Medulla oblongata (tissue), 1 donor: ENCODE data around the gene FAM76B.
A peak's percentile ranks its signal among the peaks of the same experiment; 100 is the strongest.
"Not testable (repeated sequence)": the region's sequence is repeated elsewhere in the genome, so short reads cannot be mapped to it uniquely, and the experiment has no call there.

Experiments
- DNase-seq: peaks from one replicate; pipeline ENCODE4 v3.0.0-alpha.2; 2015; ENCODE audit errors: extremely low spot score

FAM76B gene

DNA sequence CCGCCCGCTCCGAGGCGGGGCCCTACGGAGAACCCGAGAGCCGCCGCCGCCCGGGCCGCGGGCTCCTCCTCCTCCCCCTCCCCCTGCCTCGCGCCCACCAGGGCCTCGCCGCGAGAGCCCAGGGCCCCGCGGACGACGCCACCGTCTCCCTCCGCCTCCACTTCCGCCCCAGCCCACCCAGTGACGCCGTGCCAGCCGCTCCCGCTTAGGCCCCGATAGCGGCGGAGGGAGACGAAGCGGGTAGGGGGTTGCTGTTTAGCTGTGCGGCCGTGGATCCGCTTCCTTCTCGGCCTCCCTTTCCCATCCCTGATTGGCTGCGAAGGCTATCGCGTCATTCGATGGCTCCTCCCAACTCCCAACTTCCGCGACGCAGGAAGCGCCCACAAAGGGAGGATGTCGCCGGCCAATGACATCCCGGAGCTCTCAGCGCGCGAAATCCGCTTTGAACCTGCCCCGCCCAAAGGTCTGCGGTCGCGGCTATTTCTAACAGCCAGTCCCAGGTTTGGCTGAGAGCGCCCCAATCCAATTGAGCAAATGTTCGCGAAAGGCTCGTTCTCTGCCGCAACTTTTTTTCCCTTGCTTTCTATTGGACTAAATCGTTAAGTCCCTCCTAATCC is at the start of gene FAM76B:
TSS of gene FAM76B (minus strand) at position 277 of the 617 bp plus-strand sequence. CDS start 304 bp downstream, outside the sequence.
- DNase-seq, result peak; percentile 99

DNA sequence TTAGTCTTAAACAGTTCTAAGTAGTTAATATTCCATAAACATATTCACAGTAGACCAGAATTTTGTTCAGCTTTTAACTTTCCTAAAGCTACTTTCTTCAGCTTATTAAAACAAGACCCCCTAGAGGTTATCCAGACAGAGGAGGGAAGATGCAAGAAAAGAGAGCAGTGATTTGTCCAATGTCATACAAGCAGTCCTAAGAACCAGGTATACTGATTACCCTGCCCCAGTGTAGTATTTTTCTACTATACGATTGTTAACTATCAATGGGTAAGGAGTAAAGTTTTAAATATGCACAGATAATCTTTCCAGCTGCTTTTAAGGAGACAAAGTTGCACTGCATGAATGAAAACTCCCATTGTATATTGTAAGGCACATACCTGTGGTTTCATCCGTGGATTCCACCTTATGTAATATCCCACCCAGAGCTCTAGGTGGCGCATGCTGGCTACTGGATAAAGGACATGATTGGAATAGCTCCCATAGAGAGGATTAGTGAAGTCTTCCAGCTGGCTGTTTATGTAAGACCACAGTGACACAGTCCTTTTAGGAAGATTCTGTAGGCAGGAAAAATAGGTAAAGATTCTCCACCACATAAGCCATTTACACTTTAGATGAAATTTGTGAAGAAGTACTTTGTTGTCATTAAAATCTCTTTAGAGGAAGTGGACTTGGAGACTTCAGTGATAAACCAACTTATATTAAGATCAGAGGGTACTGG is 46.3 kb upstream of the FAM76B start:
- DNase-seq, result peak; percentile 91

DNA sequence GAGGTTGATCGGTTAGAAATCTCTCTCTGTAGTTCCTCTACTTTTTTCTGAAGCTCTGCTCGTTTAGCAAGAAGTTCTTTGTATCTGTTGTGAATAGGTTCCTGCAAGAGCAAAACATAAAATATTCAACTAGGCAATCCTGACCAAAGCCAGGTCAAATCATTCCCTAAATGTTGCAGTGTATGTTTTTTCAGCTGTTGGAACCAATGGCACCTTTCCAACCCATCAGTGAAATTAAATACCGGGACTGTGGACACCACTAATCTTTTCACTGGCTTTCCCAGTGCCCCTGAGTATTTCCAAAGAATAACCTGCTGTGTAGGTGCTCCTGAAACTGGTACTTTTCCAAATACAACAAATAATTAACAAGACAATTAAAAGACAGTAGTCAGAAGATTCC is 45.8 kb upstream of the FAM76B start:
- DNase-seq, result no peak

DNA sequence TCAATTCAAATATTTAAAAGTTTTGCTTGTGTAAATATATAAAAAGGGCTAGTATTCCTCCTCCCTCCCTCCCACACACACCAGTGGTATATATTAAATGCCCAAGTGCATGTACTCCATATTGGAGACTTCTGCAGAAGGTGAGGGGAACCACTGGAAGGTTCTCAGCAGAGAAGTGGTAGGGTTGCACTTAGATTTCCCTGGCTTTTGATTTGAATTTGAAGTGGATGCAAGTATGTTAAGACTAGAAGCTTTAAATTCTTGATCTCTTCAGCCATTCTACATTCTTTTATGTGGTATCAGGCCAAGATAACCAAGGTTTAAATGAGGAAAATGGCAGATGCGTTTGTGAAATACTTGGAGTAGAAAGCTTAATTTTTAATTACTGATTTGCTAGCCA is 43.8 kb upstream of the FAM76B start:
- DNase-seq, result no peak

DNA sequence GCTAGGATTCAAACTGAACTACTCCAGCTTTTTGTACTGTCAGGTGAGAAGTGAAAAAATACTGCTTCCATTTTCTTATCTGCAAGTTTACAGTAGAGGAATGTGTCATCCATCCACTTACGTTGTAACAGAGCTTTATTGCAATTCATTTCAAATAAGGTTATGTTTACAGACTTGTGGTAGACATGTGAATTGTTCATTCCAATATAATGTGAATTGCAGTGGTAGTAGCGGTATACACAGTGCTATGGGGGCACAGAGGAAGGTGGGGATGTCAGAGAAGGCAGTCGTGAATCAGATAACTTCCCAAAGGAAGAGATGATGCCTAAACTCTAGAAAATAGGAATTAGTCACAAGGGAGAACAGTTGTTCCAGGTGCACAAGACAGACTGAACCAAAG is 43.2 kb upstream of the FAM76B start:
- DNase-seq, result no peak

DNA sequence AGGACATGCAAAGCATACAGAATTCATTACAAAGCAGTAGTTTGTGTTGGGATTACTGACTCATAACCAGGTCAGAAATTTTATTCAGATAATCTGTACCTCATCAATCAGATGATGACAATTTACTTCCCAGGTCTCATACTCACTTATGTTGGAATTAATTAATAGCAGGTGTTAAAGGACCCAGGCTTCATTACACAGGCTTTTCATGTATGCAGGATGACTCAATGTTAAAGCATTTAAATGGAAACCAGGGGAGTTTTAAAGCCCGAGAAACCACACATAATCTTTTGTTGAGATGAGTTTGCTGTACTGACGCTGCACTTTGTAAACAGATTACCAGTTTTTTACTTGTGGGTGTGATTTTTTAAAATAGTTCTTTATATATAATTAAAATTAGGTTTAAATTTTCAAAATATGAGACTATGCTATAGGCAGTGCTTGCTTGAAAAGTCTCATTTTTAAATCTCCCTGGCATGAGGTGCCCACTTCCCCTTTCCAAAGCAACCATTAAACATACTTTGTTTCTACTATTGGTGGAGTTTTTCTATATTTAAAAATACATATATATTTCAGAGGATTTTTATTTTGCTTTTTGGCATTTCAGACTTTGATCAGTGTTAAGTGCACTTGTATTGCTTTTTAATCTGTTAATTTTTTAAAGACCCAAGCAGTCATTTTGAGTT is 41.8 kb upstream of the FAM76B start:
- DNase-seq, result no peak

DNA sequence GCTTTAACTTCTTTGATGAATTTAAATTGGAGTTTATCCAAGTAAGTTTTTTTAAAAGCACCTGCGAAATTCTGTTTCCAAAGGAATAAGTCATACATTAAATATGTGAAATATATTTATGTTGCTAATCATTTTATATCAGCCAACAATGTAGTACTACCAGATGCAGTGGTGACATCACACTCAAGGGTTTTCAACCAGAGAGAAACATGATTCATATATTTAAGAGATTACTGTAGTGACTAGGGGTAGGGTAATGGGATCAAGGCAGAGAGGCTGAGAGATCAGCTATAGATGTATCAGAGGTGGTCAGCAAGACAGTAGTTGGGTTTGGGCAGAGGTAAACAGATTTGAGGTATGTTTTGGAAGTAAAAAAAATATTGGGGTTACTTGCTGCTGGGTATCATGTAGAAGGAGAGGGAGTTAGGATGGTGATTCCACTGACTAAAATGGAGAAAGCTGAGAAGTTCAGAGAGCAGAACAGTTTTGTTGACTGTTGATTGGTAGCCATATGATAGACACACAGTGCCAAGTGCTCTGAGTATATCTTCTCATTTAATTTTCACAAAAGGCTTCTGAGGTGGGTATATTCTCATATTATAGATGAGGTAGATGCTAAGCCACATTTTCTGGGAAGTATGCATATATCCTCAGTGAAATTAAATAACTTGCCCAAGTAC is 40.1 kb upstream of the FAM76B start:
- no peak for DNase-seq

DNA sequence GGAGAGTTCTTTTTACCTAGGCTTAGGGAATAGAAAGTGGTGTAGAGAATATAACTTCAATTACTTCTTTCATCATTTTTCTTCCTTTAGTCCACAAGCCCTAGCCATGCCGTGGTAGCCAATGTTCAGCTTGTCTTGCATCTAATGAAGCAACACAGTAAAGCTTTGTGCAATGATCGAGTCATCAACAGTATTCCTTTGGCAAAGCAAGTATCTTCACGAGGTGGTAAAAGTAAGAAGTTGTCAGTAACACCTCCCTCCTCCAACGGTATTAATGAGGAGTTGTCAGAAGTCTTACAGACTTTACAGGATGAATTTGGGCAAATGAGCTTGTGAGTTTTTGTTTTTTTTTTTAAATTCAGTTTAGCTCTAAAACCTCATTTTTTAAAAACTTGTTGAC is 38.1 kb upstream of the FAM76B start:
- no peak for DNase-seq

DNA sequence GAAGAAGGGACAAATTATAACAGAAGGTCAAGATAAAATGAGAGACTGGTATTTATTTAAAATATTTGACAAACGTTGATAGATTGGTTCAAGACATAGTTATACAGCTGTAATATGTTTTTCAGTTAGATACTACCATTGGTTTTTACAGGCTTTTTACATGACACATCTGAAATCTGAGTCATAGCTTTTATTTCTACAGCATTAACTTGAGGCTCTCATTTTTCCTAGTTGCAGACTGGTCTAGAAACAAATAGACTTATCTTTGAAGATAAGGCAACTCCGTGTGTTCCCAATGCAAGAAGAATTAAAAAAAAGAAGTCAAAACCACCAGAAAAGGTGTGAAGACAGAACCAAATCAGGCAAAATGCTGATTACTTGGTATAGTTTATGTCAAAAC is 32.1 kb upstream of the FAM76B start:
- no peak for DNase-seq

DNA sequence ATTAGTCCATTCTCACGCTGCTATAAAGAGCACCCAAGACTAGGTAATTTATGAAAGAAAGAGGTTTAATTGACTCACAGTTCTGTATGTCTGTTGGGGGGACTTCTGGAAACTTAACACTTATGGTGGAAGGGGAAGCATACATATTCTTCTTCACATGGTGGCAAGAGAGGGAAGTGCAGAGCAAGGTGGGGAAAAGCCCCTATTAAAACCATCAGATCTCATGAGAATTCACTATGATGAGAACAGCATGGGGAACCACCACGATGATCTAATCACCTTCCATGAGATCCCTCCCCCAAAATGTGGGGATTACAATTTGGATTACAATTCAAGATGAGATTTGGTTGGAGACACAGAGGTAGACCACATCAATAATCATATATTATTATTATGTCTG is 26.5 kb upstream of the FAM76B start:
- no peak for DNase-seq

DNA sequence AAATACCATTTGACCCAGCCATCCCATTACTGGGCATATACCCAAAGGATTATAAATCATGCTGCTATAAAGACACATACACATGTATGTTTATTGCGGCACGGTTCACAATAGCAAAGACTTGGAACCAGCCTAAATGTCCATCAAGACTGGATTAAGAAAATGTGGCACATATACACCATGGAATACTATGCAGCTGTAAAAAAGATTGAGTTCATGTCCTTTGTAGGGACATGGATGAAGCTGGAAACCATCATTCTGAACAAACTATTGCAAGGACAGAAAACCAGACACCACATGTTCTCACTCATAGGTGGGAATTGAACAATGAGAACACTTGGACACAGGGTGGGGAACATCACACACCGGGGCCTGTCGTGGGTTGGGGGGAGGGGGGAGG is 21.5 kb upstream of the FAM76B start:
- not testable (repeated sequence) for DNase-seq

DNA sequence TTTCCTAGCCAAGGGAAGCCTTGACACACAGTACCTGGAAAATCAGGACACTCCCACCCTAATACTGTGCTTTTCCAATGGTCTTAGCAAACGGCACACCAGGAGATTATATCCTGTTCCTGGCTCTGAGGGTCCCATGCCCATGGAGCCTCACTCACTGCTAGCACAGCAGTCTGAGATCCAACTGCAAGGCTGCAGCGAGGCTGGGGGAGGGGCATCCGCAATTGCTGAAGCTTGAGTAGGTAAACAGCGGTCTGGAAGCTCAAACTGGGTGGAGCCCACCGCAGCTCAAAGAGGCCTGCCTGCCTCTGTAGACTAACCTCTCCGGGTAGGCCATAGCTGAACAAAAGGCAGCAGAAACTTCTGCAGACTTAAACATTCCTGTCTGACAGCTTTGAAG is 16.9 kb upstream of the FAM76B start:
- not testable (repeated sequence) for DNase-seq

DNA sequence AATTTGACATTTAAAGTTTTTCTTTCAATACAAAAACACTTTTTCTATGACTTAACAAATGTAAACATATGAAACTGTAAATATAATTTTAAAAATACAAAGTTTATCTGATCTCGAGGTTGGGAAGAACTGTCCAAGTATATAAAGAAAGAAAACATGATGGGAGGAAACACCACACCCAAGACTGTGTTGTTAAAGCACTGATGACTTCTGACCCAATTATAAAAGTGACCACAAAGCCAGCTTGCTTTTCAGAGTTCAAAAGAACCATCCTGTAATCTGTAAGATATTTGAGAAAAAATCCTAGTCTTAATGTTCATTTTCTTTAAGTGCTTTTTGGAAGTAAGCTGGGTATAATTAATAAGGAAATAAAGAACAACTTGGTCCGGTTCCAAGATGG is 16.3 kb upstream of the FAM76B start:
- no peak for DNase-seq

DNA sequence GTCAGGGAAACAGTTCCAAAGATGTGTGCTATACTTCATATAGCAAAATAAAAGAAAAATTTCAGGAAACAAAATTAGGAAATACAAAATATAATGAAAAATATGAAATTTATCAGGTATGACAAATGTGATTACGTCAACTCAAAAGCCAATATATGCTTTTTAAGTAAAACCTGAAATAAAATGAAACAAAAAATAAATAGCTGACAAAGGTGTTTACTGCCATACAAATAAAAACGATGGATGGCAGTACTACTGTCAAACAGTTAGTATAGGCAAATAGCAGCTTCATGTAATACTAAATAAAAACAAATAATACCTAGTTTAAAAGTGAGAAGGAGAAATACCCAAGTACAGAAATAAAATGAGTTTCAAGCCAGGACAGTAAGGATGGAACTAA is 14.4 kb upstream of the FAM76B start:
- DNase-seq, result no peak

DNA sequence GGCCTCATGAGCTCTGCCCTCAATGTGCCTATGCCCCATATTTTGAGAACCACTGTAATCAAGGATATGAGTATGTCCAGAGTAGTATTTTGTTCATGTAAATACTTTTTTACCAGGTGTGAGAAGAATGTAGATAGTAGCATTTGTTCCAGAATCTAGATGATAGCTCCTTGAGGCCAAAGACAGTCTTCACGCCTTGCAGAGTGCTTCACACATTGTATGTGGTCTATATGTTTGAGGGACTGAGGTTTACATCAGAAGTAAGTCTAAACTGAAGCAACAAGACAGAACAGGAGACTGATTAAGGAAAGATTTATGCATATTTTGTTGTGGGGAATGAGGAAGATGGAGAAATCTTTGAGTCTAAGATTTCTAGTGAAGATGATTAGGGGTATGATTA is 13.2 kb upstream of the FAM76B start:
- DNase-seq, result no peak

DNA sequence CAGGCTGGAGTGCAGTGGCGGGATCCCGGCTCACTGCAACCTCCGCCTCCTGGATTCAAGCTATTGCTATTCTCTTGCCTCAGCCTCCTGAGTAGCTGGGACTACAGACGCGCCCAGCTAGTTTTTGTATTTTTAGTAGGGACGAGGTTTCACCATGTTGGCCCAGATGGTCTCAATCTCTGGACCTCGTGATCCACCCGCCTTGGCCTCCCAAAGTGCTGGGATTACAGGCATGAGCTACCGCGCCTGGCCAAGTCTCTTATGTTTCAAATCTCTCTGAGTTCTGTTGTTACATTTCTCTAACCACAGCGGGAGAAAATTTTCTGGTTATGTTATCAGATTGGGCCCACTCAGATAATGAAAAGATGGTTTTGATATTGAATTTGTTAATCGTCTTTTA is 10.9 kb upstream of the FAM76B start:
- no peak for DNase-seq

DNA sequence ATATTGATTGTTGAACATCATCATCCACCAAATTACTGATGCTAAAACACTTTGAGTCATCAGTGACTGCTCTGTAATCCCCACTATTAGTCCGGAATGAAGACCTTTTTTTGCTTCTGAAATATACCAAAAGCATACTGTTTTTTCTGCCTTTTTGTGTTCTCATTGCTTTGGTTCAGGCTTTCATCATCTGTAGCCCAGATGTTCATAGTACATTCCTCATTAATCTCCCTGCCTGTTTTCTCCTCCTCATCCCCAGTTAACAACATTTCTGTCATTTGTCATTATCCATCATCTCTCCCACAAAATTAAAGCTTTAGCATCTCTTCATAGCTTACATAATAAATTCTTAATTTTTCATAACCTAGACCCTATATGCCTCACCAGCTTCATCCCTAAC is 10.0 kb upstream of the FAM76B start:
- no peak for DNase-seq

DNA sequence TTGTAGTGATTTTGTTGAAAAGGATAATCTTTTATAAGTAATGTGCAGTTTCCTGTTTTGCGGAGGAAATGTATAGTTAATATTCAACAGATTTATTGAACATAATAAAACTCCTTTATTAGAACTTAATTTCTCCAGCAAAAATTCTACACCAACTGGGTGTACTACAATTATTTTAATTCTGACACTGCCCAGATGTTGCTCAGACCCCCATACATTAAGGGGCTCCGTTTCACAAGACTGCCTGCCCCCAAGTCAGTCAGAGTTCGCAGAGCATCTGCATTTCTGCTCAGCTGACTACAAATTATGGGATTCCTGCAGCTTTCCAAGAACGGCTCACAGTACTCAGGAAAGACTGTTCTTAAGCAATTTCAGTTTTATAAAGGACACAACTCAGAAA is 6.9 kb upstream of the FAM76B start:
- no peak for DNase-seq

DNA sequence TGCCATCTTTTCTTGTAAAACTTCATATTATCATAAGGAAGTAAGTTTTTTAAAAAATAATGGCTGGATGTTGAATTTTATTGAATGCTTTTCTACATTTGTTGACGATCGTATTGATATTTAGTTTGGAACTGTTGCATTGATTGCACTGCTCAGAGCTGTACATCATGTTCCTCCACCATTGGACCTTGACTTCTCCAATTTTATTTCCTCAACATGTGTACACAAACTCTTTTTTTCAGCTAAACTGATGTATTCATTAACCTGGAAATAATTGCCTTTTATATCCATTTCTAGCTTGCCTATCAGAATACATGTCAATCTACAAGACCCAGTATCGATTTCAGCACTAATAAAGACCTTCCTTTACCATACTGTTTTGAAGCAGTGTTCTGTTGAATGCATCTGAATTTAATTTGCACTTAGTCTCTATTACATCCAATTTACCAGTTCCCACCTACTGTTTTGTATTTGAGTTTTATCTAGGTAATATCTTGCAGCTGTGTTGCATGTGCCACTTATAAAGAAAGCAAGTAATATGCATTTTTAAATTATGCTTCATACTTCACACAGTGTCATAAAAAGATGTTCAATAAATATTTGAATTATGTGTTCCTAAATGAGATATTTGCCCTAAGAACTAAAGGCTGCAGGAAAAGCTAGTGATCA is 6.2 kb upstream of the FAM76B start:
- no peak for DNase-seq

DNA sequence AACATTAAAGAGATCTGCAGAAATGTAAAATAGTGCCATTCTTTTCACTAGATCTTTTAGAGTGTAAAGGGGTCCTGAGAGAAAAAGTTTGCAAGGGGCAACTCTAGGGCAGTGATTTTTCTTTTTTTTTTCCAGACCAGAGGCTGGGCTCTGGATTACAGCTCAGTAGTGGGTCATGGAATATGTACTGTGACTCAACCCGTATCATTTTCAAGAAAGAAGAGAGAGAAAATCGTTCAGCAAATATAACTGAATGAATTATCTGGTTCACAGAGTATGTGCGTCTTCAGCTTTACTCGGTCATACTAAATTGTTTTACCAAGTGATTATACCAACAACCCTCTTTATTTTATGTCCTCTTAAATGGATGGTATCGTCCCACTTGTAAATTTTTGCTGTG is 4.5 kb upstream of the FAM76B start:
- DNase-seq, result no peak

DNA sequence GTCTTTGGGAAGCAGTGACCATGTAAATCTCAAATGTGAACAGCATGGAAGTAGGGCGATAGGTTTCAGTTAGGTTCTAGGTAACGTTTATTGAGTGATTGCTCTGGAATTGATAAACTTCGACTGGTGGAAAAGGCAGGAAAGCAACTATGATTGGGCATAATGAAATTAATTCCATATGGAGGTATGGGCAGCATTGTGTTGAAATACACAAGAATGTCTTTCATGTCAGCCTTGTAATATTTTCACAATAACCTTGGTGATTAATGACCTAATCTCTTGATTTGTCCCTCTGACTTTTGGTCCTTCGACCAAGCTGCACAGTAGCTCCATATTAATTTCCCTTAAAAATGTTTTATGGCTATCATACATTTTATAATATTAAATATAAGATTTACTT is 3.5 kb upstream of the FAM76B start:
- no peak for DNase-seq

DNA sequence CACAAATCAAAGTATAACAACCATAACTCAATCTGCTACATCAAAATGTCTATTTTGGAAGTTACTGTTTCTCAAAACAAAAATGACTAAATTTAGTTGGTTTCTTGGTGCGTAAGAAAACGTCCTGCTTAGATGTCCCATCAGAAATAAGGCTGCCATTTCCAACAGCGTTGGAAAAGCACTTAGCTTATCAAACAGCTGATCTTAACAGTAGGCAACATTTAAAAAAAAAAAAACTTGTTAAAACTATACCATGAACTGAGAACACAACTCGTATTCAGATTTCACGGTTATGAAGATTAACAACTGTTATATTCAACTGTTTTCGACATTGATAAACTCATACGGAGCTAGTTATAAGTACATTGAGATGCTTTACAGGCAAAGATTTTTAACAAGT is 3.1 kb upstream of the FAM76B start:
- DNase-seq, result no peak
